Posterior vena cava (tissue), 2 donors: ENCODE results near the gene DYRK2. TPM values are rescaled to one million over a fixed set of nuclear protein-coding genes. Genes with fewer than 3 reads are reported as not detected.
A peak's percentile ranks its signal among the peaks of the same experiment; 100 is the strongest.

ENCODE experiments used
- DNase-seq: peaks from one replicate; pipeline ENCODE4 v3.0.0-alpha.2; 2020; ENCODE audit warnings: low spot score
- intact Hi-C, 2 donors: fragments of 100-400 bp; cut with DNase I; formaldehyde crosslinking; loops; one replicate each; pipeline versions ENCODE4 v1.14.1 to v1.14.2; 2022 to 2023
- long read RNA-seq, 2 donors: library from polyadenylated mRNA; unstranded; transcript quantifications; one replicate each; pipeline ENCODE4 v2.0.0, GENCODE V29; 2020 to 2021
- total RNA-seq, 2 donors: library from RNA; stranded (reverse); fragmentation: NEBNext Ultra II Directional; extraction: Animal tissue kit (Norgen Biotek cat#: 25700); gene quantifications; one replicate each; pipeline ENCODE4 v1.2.1, GENCODE V29; 2021
- donor health status: DM: yes; HTN: yes; CAD: no.
- donor health status: DM: yes; HTN: yes; CAD: no.

Gene DYRK2
- total RNA-seq, result 10 to 100 TPM; 44.3 to 47.8 TPM
- long read RNA-seq, donor 1, full-length matches to known transcripts, result 22 of 25 reads
- long read RNA-seq, donor 1, partial matches to known transcripts, result 0 of 25 reads
- long read RNA-seq, donor 1, other reads (novel, unspliced or antisense), result 3 of 25 reads
- long read RNA-seq, donor 2, partial matches to known transcripts, result 10 of 15 reads
- long read RNA-seq, donor 2, other reads (novel, unspliced or antisense), result 1 of 15 reads

DNA sequence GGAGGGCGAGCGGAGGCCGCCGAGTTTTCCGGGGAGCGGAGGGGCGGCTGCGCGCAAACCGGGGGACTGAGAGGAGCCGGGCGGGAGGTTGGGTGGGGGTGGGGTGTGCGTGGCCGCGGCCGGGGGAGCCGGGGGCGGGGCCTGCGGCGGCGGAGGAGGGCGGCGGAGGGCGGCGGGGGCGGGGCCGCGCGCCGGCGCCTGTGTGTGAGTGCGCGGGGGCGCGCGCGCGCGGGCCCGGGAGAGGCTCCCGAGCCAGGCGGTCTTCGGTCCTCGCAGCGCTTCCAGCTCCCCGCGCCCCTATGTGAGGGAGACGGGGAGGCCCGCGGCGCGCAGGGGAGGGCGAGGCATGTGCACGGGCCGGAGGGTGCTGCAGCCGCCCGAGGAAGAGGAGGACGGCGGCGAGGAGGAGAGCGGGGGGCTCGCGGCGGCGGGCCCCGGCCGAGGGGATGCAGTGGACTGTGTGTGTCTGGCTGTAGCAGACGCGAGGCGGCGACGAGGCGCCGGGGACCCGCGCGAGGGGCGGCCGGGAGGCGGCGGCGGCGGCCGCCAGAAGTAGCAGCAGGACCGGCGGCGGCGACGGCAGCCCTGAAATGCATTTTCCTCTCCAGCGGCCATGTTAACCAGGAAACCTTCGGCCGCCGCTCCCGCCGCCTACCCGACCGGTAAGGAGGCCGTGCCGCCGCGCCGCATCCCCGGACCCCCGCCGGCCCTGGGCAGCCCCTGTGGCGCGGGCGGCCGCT is at the start of gene DYRK2:
Gene DYRK2 (plus strand): TSS at position 225 of the 740 bp plus-strand sequence. CDS start 389 bp downstream, at position 614.
- intact Hi-C loops, result loop anchor here (5.0 to 10.0 kb wide), 5 partner anchors 194 to 294 kb away; no protein-coding TSS in a partner anchor
- DNase-seq, result peak; percentile 93

DNA sequence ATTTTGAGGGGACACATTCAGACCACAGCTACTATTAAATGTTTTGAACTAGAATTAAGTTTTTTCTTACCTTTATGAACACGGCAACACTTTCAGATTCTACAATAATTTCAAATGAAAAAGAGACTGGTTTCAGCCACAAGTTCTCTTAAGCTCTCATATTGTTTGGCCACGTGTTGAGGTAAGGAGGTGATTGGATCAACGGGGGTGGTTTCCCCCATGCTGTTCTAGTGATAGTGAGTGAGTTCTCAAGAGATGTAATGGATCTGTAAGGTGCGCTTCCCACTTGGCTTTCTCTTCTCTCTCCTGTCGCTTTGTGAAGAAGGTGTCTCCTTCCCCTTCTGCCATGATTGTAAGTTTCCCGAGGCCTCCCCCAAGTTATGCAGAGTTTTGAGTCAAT is 48.9 kb upstream of the DYRK2 start:
- no peak for DNase-seq
- intact Hi-C loops, result no loop called here

DNA sequence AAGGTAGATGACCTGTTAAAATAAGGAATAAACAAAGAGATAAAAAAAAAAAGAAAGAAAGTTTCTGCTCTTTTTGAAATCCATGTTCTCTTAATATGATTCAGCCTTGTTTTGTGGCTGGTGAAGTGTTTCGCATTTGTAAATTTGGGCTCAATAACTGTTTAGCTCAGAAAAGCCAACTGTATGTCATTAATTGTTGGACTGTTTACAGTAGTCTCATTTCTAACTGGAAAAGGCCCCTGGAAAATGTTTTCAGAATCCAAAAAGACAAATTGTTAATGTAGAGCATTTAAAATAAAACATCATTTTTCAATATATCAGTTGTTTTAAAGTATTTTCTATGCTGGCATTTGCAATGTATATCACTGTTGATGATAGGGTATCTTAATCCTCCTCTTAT is 47.4 kb upstream of the DYRK2 start:
- no peak for DNase-seq
- intact Hi-C loops, result no loop called here

DNA sequence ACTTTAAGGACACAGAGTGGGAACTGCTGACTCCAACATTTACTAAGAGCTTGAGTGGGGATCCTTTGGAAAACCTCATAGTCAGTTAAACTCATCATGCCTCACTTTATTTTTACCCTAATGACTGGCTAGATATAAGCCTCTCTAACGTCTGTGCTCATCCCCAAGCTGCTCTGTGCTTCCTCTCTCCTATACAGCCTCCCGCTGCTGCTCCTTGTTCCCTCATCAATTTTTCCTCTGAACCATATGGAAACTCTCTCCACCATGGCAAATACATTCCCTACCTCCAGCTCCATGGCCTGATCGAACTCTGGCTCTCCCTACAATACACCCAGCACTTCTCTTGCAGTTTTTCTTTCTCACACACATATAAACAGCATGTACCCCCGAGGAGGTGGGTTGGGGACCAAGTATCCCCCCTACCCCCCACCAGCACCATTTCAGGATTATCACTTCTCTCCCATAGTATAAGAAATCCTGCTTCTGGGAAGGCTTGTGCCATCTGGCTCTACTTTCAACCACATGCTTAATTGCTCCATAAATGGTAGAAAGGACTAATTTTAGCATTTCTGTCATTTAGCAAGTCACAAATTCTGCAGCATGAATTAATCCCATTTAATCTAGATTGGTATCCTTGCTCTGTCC is 39.2 kb upstream of the DYRK2 start:
- intact Hi-C loops, result loop anchor here in 1 of 2 donors (5.0 kb wide), 1 partner anchor 492 kb away; no protein-coding TSS in a partner anchor
- no peak for DNase-seq

DNA sequence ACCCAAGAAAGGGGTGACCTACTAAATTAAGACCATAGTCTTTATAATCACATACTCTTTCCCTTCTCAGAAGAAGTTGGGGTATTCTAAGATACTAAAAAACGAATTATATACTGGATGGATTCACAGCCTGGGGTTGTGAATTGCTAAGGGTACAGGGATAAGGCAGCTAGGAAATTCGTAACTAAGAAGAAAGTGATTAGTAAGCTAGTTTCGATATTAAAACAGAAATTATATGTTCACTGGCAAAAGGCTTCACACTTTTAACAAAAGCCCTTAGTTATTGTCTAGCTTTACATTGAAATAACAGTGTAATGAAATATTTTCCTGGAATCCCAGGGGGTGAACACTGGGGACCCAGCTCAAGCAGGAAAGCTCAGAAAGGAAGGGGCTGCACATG is 35.5 kb upstream of the DYRK2 start:
- intact Hi-C loops, result no loop called here
- no peak for DNase-seq

DNA sequence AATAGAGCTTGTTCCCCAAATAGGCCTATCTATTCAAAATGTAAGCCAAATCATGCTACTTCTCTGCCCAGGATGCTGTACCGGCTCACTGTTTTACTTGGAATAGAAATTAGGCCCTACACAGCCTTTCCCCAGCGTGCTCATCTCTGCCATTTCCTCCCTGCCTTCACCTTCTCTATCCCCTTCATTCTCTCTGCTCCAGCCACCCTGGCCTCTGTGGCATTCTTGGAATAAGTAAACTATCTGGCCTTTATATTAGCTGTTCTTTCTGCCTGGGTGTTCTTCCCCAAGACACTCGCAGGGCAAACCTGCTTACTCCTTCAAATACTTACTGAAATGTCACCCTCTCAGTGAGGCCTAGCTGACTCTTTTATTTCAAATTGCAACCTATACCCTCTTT is 30.9 kb upstream of the DYRK2 start:
- intact Hi-C loops, result no loop called here
- no peak for DNase-seq

DNA sequence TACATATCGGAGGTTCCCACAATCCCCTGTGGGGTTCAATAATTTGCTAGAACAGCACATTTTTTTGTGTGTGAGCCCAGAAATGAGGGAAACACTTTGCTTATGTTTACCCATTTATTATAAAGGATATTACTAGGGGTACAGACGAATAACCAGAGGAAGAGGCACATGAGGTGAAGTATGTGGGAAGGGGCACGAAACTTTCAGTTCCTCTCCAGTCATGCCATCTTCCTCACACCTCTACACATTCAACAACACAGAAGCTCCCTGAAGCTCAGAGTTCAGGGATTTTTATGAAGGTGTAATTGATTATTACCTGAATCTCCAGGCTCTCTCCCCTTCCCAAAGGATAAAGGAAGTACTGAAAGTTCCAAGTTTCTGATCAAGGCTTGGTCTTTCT is 30.2 kb upstream of the DYRK2 start:
- intact Hi-C loops, result no loop called here
- DNase-seq, result no peak

DNA sequence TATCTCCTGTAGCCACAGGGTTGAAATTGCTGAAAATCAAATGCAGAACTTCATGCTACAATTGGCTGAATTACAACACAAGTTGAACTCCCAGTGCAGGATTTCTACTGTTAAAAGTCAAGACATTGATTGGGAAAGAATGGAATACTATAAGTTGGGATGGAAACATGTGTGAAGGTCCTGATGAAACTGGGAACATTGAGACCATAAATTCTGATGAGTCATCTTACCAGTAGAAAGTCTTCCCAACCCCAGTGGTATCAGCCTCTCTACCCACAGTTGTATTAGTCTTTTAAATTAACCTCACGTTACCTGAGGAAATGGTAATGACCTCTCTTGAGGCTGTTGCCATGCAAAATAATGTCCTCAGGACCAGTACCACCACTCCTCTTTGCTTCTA is 27.4 kb upstream of the DYRK2 start:
- intact Hi-C loops, result no loop called here
- DNase-seq, result no peak

DNA sequence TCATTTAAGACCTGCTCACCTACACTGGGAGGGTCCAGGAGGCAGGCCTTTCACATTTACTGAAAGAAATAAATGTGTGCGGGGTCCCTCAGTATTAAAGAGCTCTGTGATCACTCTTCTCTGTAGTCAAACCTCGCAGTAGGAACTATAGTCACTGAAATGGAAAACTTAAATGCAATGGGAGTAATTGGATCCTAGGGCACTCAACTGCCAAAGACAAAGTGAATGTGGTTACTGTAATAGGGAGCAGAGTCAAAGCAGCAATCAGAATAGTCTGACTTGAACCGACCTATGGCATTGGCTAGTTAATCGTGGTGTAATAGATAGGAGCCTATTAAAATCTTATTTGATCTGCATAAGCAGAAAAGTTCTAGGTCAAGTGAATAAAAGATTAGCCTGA is 26.6 kb upstream of the DYRK2 start:
- DNase-seq, result no peak
- intact Hi-C loops, result no loop called here

DNA sequence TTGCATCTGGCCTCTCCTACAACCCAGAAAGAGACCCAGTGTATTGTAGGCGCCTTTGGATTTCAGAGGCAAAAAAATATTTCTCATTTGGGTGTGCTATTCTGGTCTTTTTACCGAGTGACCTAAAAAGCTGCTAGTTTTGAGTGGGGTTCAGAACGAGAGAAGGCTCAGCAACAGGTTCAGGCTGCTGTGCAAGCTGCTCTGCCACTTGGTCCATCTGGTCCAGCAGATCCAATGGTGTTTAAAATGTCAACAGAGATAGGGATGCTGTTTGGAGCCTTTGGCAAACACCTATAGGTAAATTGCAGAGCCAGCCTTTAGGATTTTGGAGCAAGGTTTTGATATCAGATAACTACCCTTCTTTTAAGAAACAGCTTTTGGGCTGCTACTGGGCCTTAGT is 25.3 kb upstream of the DYRK2 start:
- no peak for DNase-seq
- intact Hi-C loops, result no loop called here

DNA sequence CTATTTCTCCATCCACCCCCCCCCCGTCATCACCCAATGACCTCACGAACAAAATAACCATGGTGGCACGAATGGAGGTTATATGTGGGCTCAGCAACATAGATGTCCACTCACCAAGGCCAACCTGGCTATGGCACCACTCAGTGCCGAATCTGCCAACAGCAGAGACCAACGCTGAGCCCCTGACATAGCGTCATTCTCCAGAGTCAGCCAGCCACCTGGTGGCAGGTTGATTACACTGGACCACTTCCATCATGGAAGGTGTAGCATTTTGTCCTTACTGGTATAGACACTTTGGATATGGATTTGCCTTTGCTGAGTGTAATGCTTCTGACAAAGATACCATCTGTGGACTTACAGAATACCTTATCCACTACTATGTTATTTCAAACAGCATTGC is 24.2 kb upstream of the DYRK2 start:
- no peak for DNase-seq
- intact Hi-C loops, result no loop called here

DNA sequence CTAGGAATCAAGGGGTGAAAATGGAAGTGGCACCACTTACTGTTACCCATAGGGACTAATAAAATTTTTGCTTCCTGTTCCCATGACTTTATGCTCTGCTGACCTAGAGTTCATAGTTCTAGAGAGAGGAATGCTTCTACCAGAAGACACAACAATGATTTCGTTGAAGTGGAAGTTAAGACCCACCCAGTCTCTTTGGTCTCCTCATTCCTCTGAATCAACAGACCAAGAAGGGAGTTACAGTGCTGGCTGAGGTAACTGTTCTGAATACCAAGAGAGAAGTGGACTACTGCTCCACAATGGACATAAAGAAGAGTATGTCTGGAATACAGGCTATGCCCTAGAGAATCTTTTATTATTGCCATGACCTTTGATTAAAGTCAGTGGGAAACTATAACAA is 23.5 kb upstream of the DYRK2 start:
- intact Hi-C loops, result no loop called here

DNA sequence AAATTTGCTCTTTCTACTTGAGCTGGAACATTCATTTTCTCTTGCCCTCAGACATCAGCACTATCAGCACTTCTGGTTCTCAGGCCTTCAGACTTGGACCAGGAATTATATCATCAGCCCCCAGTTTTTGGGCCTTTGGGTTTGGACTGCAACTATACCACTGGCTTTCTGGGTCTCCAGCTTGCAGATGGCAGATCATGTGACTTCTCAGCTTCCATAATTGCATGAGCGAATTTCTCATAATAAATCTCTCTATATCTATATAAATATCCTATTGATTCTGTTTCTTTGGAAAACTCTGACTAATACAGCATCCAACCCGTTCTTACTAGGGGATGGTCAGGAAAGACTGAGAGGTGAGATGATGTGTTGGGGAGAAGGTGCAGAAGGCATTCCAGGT is 22.4 kb upstream of the DYRK2 start:
- DNase-seq, result no peak
- intact Hi-C loops, result no loop called here

More for the DNA sequence above, 23.5 kb upstream of the DYRK2 start:
- no peak for DNase-seq

DNA sequence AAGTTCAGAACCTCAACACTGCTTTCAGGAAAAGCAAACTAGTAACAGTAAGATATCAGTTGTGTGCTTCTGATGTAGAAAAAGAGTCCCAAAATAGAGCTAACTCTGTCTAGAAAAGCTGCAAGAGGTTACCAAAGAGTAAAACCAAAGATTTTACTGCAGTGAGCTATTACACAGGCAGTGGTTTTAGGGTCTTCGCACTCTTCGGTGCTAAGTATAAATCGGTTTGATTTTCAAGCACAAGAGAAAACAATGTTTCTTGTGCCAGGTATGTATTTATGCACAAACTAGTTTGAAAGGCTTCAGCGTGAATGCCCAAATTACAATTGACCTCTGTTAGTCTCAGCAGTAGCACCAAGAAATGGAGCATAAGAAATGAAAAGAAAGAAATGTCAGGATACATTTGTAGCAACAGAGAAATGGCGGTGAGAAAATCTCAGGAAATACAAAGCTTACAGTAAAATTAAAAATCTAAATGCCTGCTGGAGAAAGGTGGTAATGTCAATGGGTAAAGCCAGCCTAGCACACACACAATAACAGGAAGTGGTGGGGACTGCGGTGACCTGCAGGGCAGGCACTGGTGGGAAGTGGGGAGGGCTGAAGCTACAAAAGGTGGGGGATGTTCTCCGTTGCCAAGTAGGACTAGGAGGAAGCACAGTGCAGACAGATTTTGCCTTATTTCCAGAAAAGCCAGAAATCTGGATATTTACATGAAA is 18.0 kb upstream of the DYRK2 start:
- intact Hi-C loops, result no loop called here
- DNase-seq, result no peak

DNA sequence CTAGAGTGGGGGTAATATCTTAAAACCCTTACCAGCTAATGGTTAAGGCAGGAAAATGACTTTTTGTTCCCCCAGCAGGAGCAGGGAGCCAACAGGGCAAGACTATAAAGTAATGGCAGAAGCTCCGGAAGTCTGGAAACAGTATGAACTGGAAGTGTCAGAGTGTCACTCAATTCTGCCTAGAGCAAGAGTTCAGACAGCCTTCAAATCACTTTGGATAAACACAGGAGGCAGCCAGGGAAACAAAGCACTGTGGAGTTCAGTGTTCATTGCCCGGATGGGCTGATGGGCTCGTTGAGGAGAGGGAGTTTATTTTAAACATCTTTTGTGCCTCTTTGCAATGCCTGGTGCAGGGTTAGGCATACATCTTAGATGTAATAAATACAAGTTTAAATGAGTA is 16.5 kb upstream of the DYRK2 start:
- intact Hi-C loops, result no loop called here
- DNase-seq, result no peak

DNA sequence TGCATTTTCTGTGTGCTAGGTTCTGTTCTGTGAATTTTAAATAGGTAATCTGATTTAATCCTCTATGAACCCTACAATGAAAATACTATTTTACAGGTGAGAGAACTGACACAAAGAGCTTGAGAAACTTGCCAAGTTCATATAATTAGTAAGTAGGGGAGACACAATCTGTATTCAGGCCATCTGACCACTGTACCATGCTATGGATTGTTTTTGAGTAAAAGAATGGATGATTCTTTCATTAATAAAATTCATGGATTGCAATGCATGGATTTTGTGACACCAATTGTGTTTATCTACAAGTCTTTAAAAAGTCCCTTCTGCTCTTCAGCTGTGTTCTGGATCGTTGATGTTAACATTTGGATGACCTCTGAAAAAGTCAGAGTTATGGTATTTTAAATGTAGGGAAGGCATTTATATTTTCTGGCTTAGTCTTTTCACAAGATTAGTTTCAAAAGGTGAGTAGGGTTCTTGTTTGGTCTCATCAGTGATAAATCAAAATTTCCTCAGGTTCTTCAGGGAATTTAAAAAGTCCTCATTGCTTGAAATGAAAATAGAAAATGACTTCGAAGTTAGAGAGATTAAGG is 15.4 kb upstream of the DYRK2 start:
- intact Hi-C loops, result no loop called here
- no peak for DNase-seq

DNA sequence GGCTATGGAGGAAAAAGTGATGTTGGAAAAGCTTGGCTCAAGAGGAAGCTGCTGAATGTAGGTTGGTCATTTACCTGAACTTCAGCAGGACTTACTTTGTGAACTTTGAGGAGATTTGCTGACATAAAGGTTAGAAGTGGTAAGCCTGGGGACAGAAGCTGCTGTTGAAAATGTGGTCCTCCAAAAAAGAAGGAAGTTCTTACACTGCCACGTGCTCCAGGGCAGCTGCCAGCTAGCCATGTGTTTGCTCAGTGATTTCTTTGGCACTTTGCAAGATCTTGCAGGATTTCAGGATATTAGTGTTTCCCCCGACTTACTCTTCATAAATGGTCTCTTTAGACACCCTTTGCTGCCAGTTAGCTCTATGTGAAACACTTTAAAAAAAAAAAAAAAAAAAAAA is 14.8 kb upstream of the DYRK2 start:
- DNase-seq, result no peak
- intact Hi-C loops, result no loop called here

DNA sequence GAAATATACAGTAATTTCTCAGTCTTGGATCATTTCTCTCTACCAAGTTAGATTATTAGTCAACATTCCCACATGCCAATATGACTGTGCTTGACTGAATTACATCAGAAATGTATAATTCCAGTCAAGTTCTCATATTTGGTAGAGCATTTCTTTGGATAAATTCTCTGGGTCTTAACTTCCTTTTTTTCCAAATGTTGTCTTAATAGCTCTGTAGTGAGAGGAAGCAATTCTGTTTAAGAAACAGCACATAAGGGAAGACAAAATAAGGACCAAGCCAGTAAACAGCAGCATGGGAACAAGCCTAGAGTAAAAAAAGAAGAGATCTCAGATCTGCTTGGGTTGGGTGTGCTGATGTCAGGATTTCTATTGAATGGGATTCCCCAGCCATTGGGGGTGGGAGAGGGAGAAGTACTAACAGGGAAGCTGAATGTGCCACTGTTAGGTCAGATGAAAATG is 14.2 kb upstream of the DYRK2 start:
- no peak for DNase-seq
- intact Hi-C loops, result no loop called here

DNA sequence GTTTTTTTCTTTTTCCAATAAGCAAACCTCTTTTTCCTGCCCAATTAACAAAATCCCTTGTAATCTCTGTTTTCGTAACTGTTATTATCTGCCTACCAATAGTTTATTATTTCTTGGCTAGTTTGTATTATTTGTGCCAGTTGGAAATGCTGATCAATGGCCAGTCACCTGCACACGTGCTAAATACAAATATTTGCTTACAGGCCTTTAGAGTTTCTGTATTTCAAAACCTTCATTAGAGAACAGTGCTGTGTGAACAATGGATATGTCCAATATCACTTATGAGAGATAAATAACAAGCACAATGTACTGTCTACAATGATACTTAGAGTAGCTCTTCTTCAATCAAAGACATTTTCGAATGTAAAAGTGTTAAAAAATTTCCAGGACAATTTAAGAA is 10.8 kb upstream of the DYRK2 start:
- intact Hi-C loops, result no loop called here
- DNase-seq, result no peak

DNA sequence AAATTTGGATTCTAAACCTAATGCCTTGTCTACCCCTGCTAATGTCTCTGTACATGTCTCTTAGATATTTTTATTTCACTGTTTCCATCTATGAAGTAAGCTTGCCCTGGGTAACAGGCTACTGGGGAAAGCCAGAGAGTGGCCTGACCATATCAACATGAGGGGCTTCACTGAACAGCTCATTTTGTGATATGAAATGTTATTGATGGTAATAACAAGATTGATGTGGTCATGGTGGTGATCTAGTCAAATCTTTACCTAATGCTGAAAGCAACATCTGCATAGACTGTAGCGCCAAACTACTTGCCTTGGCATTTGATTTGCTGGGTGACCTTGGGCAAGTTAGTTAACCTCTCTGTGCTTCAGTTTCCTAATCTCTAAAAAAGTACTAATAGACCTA is 9.9 kb upstream of the DYRK2 start:
- DNase-seq, result no peak
- intact Hi-C loops, result no loop called here
